Sigmoid colon (tissue), 4 donors: ENCODE measurements around the gene RFX4.

Source experiments
- EP300 ChIP-seq, 4 donors: sonication (generic); formaldehyde crosslinking; IDR thresholded peaks; one replicate each; pipeline ENCODE4 v1.6.1; 2017; ENCODE audit warnings: antibody characterized with exemption in 4 of 4
- POLR2AphosphoS5 ChIP-seq, 4 donors: sonication (generic); formaldehyde crosslinking; IDR thresholded peaks; one replicate each; pipeline ENCODE4 v1.6.1; 2017; ENCODE audit warnings: antibody characterized with exemption in 4 of 4

GRCh38 chr12:106652510-106653015, 69.8 kb downstream of the RFX4 start:
- TF ChIP-seq POLR2AphosphoS5 (IDR thresholded peaks at IDR 0.05), result no peak
- no peak for TF ChIP-seq EP300 (IDR thresholded peaks at IDR 0.05)
